22Rv1 (cell line): ENCODE results near the gene ANKRD13C.

Experiments used
- H3K27ac ChIP-seq: fragments of 450-650 bp; 2 replicates; pipeline ENCODE4 v1.5.1; 2017
- ZFX ChIP-seq: fragments of 450-650 bp; IDR thresholded peaks from 2 replicates; pipeline ENCODE4 v1.6.1; 2017; ENCODE audit warnings: antibody characterized with exemption, borderline replicate concordance
- TF ChIP-seq, protein P1 (sequence below): fragments of 450-650 bp; IDR thresholded peaks from 2 replicates; pipeline ENCODE4 v1.5.1; 2017; ENCODE audit warnings: mild to moderate bottlenecking

Gene ANKRD13C

DNA sequence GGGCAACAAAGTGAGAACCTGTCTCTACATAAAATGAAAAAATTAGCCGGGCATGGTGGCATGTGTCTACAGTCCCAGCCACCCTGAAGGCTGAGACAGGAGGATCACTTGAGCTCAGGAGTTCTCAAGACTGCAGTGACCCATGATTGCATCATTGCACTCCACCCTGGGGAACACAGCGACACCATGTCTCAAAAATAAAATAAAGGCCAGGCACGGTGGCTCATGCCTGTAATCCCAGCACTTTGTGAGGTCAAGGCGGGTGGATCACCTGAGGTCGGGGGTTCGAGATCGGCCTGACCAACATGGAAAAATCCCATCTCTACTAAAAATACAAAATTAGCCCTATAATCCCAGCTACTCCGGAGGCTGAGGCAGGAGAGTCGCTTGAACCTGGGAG, 20.1 kb downstream of the ANKRD13C start:
- TF ChIP-seq, protein P1, sequence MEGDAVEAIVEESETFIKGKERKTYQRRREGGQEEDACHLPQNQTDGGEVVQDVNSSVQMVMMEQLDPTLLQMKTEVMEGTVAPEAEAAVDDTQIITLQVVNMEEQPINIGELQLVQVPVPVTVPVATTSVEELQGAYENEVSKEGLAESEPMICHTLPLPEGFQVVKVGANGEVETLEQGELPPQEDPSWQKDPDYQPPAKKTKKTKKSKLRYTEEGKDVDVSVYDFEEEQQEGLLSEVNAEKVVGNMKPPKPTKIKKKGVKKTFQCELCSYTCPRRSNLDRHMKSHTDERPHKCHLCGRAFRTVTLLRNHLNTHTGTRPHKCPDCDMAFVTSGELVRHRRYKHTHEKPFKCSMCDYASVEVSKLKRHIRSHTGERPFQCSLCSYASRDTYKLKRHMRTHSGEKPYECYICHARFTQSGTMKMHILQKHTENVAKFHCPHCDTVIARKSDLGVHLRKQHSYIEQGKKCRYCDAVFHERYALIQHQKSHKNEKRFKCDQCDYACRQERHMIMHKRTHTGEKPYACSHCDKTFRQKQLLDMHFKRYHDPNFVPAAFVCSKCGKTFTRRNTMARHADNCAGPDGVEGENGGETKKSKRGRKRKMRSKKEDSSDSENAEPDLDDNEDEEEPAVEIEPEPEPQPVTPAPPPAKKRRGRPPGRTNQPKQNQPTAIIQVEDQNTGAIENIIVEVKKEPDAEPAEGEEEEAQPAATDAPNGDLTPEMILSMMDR: no peak
- no peak for TF ChIP-seq ZFX
- no peak overlapping the region for H3K27ac ChIP-seq

DNA sequence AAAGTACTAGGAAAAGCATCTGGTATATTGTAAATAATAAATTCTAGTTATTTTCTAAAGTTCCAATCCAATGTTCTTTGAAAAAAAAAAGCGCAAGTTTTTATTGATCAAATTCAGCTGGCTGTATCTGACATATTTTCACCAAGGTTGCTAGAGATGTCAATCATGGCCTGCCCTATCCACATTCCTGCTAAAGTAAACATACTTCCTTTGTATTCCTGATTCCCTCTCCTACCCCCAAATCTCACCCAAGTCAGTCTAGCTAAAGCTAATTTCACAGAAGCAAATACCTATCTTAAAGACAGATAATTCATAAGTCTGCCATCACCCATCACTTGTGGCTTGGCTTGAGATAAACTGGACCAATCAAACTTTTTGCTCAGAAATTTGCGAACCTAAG, 21.3 kb downstream of the ANKRD13C start:
- no peak for TF ChIP-seq ZFX
- TF ChIP-seq, protein P1: no peak
- no peak overlapping the region for H3K27ac ChIP-seq

DNA sequence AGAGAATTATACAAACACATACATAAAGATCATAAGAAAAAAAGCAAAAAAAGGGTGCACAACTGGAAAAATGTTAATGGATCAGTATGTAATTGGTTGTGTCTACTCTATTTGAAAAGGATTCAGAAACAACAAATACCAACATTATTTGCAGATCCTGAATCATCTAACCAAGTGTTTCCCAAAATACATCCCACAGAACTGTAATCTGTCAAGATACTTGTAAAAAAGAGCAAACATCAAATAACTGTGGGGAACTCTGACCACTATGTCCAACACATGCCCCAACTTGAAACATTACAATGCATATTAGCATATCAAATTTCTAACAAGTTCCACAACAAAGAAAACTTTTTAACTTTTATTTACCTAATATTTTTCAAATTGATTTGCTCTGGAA, 22.6 kb downstream of the ANKRD13C start:
- no peak overlapping the region for H3K27ac ChIP-seq
- TF ChIP-seq, protein P1: no peak
- no peak for TF ChIP-seq ZFX

DNA sequence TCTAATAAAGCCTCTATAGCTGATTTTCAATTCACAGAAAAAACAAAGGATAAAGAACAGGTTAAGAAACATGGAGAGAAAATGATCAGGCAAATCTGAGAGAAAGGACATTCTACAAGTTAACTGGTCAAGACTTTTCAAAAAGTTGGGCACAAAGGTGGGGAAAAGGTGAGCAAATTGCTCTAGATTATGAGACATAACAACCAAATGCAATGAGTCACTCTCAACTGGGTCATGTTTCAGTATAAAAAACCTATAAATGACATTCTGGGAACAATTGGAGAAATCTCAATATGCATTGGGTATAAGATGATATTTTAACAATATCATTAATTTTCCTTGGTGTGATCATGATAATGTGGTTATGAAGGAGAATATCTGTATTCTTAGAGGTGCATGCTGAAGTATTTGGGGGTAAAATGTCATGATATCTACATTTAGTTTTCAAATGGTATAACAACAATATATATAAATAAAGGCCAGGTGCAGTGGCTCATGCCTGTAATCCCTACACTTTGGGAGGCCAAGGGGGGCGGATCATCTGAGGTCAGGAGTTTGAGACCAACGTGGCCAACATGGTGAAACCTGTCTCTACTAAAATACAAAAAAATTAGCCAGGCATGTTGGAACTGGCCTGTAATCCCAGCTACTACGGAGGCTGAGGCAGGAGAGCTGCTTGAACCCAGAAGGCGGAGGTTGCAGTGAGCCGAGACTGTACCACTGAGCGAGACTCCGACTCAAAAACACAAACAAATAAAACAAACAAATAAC, 27.0 kb downstream of the ANKRD13C start:
- H3K27ac ChIP-seq: no peak overlapping the region
- TF ChIP-seq, protein P1: no peak
- TF ChIP-seq ZFX: no peak

DNA sequence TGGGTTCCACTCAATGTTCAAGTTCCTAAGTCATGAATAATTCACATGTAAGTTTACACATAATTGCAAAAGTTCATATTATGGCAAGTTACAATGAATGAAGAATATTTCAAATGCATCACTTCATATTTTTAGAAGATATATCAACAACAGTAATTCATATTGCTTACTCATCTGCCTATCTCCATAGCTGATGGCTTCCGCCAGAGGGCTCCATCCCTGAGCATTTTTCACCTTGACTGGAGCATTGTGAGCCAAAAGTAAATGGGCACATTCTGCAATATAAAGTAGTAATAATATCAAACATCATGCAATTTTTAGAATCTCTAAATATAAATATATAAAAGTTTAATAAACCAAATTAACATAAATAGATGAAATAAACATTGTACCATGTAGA, 29.8 kb downstream of the ANKRD13C start:
- TF ChIP-seq, protein P1: peak; percentile 33; the same call in 1 of the 2 replicates
- TF ChIP-seq ZFX: no peak
- no peak overlapping the region for H3K27ac ChIP-seq

DNA sequence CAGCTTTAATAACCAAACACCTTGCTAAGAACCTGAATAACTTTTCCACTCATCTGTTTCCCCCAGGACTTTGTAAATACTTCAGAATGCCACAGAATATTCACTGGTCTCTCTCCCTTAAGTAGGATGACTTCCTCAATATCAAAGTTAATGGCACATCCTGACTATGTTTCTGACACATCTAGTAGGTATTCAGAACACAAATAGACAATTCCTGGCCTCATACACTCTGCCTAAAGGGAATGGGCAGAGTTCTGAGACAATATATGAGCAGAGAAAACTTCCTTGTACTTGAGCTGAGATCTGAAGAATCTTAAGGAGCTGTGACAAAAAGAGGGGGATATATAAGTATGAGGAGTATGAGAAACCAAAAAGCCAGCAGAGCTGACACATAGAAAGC, 34.8 kb downstream of the ANKRD13C start:
- TF ChIP-seq, protein P1: no peak
- TF ChIP-seq ZFX: no peak
- no peak overlapping the region for H3K27ac ChIP-seq

DNA sequence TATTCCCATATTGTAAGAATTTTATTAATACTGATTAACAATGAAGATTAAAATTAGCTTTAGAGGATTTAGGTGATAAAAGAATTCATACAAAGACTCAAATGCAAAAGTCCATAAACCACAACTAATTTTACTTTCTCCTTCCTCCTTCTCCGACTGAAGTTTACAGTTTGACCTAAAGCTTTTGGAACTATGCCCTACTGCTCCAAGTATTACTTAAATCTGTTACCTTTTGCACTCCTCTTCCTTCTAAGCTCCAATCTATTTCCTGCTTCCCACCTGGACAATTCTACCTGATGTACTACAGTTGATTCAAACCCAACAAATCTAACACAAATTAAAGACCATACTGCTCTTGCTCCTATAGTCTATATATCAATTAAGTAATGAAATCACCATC, 36.3 kb downstream of the ANKRD13C start:
- no peak for TF ChIP-seq ZFX
- TF ChIP-seq, protein P1: no peak
- H3K27ac ChIP-seq: no peak overlapping the region
